ENCODE measurements around the gene NEUROG3. TPM values are rescaled to one million over a fixed set of nuclear protein-coding genes. Genes with fewer than 3 reads are reported as not detected.

Gene NEUROG3, protein sequence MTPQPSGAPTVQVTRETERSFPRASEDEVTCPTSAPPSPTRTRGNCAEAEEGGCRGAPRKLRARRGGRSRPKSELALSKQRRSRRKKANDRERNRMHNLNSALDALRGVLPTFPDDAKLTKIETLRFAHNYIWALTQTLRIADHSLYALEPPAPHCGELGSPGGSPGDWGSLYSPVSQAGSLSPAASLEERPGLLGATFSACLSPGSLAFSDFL
- not detected for polyA plus RNA-seq (2013, experiment 1 of 2)
- not detected for polyA plus RNA-seq (2013, experiment 2 of 2)

GRCh38 chr10:69573056-69573806, at the start of gene NEUROG3:
NEUROG3 (minus strand) TSS chr10:69573422; CDS start chr10:69573043, 379 bp downstream.
- under 1% methylated on average over 53 of the region's 53 CpGs for WGBS
- peaks cover 52% of the 10 kb centered on the region for H3K4me1 ChIP-seq (ENCODE audit: insufficient read depth, low read length)
- no peaks in the 10 kb centered on the region for H3K36me3 ChIP-seq (ENCODE audit: insufficient read depth, low read length)
- H3K9me3 ChIP-seq (ENCODE audit: insufficient read depth, low read depth, low read length) = no peaks in the 10 kb centered on the region
- H3K27ac ChIP-seq (ENCODE audit: low read depth, low read length) = no peak within 1 kb of the TSS
- H3K27me3 ChIP-seq (ENCODE audit: insufficient read depth, low read length) = peaks cover 100% of the 10 kb centered on the region
- no peak within 1 kb of the TSS for H3K9ac ChIP-seq (ENCODE audit: low read depth, low read length)
- peak within 1 kb of the TSS; percentile 51 for H3K4me3 ChIP-seq (ENCODE audit: low read length)

DNA sequence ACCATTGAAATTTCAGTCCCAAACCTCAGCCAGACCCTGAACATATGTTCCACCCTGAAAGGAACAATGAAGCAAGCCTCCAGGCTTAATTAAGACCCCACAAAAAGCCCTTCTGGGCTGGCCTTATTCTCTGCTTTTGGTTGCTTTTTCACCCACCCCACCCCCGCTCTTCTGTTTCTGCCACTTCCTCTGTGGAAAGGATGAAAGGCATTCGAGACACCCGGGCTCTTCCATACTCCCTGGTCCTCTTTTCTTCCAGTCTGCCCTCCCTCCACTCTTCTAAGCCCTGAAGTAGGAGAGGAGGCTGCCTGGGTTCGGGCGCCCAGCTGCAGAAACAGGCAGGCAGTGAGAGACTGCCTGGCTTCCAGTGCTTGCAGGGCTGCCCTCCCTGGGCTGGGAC, 47.4 kb upstream of the NEUROG3 start:
- WGBS = 57% methylated on average over 5 of the region's 5 CpGs

GRCh38 chr10:69619626-69620025, 46.4 kb upstream of the NEUROG3 start:
- Histone ChIP-seq H3K9ac (ENCODE audit: low read depth, low read length) (no peak overlapping the region), H3K36me3 (ENCODE audit: insufficient read depth, low read length) (no peaks in the 10 kb centered on the region), H3K27me3 (ENCODE audit: insufficient read depth, low read length) (no peaks in the 10 kb centered on the region), H3K9me3 (ENCODE audit: insufficient read depth, low read depth, low read length) (peaks cover 18% of the 10 kb centered on the region; the same call in 1 of the 2 replicates), H3K4me1 (ENCODE audit: insufficient read depth, low read length) (no peaks in the 10 kb centered on the region), H3K27ac (ENCODE audit: low read depth, low read length) (no peak overlapping the region), H3K4me3 (ENCODE audit: low read length) (no peak overlapping the region)
- WGBS = 89% methylated on average over 7 of the region's 7 CpGs

More for the DNA sequence above, 47.4 kb upstream of the NEUROG3 start:
- Histone ChIP-seq H3K27me3 (ENCODE audit: insufficient read depth, low read length) (no peaks in the 10 kb centered on the region), H3K4me1 (ENCODE audit: insufficient read depth, low read length) (no peaks in the 10 kb centered on the region), H3K9me3 (ENCODE audit: insufficient read depth, low read depth, low read length) (peaks cover 17% of the 10 kb centered on the region; the same call in 1 of the 2 replicates), H3K27ac (ENCODE audit: low read depth, low read length) (no peak overlapping the region), H3K4me3 (ENCODE audit: low read length) (no peak overlapping the region), H3K9ac (ENCODE audit: low read depth, low read length) (no peak overlapping the region), H3K36me3 (ENCODE audit: insufficient read depth, low read length) (no peaks in the 10 kb centered on the region)

DNA sequence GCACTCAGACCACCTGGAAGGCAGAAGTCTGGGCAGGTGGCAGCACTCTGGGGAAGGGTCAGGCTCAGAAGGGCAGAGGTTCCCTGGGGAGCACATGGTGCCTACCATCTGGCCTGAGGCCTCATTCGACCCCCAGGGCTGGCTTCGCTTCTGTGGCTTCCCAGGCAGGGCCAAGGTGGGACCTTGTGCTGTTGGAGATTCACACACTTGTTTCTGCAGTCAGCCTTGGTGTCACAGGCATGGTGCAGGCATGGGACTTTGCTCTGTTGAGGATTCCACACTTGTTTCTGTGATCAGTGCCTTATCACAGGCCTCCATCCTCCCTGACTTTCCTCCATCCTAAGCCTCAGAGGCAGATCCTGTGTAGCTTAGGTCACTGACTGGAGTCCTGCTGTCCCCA, 45.5 kb upstream of the NEUROG3 start:
- H3K27ac ChIP-seq (ENCODE audit: low read depth, low read length) = no peak overlapping the region
- H3K36me3 ChIP-seq (ENCODE audit: insufficient read depth, low read length) = no peaks in the 10 kb centered on the region
- H3K27me3 ChIP-seq (ENCODE audit: insufficient read depth, low read length) = no peaks in the 10 kb centered on the region
- H3K9me3 ChIP-seq (ENCODE audit: insufficient read depth, low read depth, low read length) = peaks cover 15% of the 10 kb centered on the region; the same call in 1 of the 2 replicates
- no peaks in the 10 kb centered on the region for H3K4me1 ChIP-seq (ENCODE audit: insufficient read depth, low read length)
- H3K9ac ChIP-seq (ENCODE audit: low read depth, low read length) = no peak overlapping the region
- H3K4me3 ChIP-seq (ENCODE audit: low read length) = no peak overlapping the region
- 90% methylated on average over 2 of the region's 2 CpGs for WGBS

GRCh38 chr10:69616358-69616757, 43.1 kb upstream of the NEUROG3 start:
- 82% methylated on average over 4 of the region's 4 CpGs for WGBS
- 0 out of 2 replicates have a peak, but pooled peaks cover 9% of the 10 kb centered on the region for H3K9me3 ChIP-seq (ENCODE audit: insufficient read depth, low read depth, low read length)
- H3K4me3 ChIP-seq (ENCODE audit: low read length) = no peak overlapping the region
- H3K27ac ChIP-seq (ENCODE audit: low read depth, low read length) = no peak overlapping the region
- no peak overlapping the region for H3K9ac ChIP-seq (ENCODE audit: low read depth, low read length)
- H3K4me1 ChIP-seq (ENCODE audit: insufficient read depth, low read length) = no peaks in the 10 kb centered on the region
- no peaks in the 10 kb centered on the region for H3K36me3 ChIP-seq (ENCODE audit: insufficient read depth, low read length)
- no peaks in the 10 kb centered on the region for H3K27me3 ChIP-seq (ENCODE audit: insufficient read depth, low read length)

GRCh38 chr10:69614130-69614529, 40.9 kb upstream of the NEUROG3 start:
- H3K4me3 ChIP-seq (ENCODE audit: low read length) = no peak overlapping the region
- H3K9ac ChIP-seq (ENCODE audit: low read depth, low read length) = no peak overlapping the region
- no peak overlapping the region for H3K27ac ChIP-seq (ENCODE audit: low read depth, low read length)
- H3K27me3 ChIP-seq (ENCODE audit: insufficient read depth, low read length) = no peaks in the 10 kb centered on the region
- no peaks in the 10 kb centered on the region for H3K4me1 ChIP-seq (ENCODE audit: insufficient read depth, low read length)
- peaks cover 16% of the 10 kb centered on the region for H3K9me3 ChIP-seq (ENCODE audit: insufficient read depth, low read depth, low read length)
- 92% methylated on average over 1 of the region's 1 CpG for WGBS
- no peaks in the 10 kb centered on the region for H3K36me3 ChIP-seq (ENCODE audit: insufficient read depth, low read length)

DNA sequence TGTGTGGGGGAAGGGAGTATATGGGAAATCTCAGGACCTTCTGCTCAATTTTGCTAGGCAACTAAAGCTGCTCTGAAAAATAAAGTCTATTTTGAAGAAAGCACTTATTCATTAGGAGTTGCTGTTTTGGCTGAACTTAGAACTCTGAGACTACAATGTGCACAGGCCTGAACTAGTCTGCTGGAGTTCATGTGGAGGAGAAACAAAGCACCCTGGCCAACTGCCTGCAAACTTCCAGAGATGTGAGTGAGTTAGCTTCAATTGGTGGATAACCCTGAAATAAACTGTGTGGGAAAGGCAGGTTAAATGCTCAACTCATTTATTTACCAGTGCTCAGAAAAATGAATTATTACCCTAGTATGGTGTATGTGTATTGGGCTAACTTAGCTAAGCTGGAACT, 39.5 kb upstream of the NEUROG3 start:
- Histone ChIP-seq H3K4me3 (ENCODE audit: low read length) (no peak overlapping the region), H3K4me1 (ENCODE audit: insufficient read depth, low read length) (no peaks in the 10 kb centered on the region), H3K36me3 (ENCODE audit: insufficient read depth, low read length) (no peaks in the 10 kb centered on the region), H3K27ac (ENCODE audit: low read depth, low read length) (no peak overlapping the region), H3K9ac (ENCODE audit: low read depth, low read length) (no peak overlapping the region), H3K27me3 (ENCODE audit: insufficient read depth, low read length) (no peaks in the 10 kb centered on the region), H3K9me3 (ENCODE audit: insufficient read depth, low read depth, low read length) (peaks cover 26% of the 10 kb centered on the region)

DNA sequence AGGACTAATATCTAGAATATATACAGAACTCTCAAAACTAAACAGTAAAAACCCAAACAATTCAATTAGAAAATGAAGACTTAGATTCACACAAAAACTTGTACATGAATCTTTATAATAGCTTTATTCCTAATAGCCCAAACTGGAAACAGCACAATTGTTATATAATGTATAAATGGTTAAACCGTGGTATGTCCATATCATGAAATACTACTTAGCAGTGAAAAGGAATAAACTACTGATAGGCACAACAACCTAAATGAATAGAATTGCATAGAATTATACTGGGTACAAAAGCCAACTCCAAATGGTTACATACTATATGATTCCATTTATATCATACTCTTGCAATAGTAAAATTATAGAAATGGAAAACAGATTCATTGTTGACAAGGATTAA, 35.9 kb upstream of the NEUROG3 start:
- H3K36me3 ChIP-seq (ENCODE audit: insufficient read depth, low read length) = no peaks in the 10 kb centered on the region
- H3K4me3 ChIP-seq (ENCODE audit: low read length) = no peak overlapping the region
- no peak overlapping the region for H3K27ac ChIP-seq (ENCODE audit: low read depth, low read length)
- H3K4me1 ChIP-seq (ENCODE audit: insufficient read depth, low read length) = no peaks in the 10 kb centered on the region
- no peak overlapping the region for H3K9ac ChIP-seq (ENCODE audit: low read depth, low read length)
- WGBS = no CpG with 5 or more reads among the region's 1 CpG
- peaks cover 21% of the 10 kb centered on the region for H3K9me3 ChIP-seq (ENCODE audit: insufficient read depth, low read depth, low read length)
- no peaks in the 10 kb centered on the region for H3K27me3 ChIP-seq (ENCODE audit: insufficient read depth, low read length)

DNA sequence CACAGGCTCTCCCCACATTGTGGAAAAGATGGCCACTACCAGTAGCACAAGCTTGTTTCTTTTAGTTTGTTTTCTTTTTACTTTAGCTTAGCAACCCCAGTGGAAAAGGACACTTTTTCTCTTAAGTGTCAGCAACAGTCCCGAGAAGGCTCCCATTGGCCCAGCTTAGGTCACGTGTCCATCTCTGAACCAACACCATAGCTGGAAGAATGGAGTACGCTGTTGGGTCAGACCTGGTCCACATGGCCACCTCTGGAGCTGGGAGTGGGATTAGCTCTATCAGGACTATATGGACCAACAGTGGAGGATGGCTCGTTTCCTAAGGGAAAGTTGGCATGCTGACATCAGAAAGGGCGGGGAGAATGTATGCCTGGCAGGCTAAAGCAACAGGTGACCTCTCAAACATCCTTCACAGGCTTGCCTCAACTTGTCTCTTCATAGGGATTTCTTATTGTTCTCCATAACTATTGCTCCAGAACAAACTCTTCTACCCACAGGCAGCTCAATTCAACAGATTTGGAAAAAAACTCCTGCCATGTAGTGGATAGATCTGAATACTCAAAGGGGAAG, 27.6 kb upstream of the NEUROG3 start:
- Histone ChIP-seq H3K36me3 (ENCODE audit: insufficient read depth, low read length) (no peaks in the 10 kb centered on the region), H3K27me3 (ENCODE audit: insufficient read depth, low read length) (no peaks in the 10 kb centered on the region), H3K27ac (ENCODE audit: low read depth, low read length) (no peak overlapping the region), H3K4me3 (ENCODE audit: low read length) (no peak overlapping the region), H3K4me1 (ENCODE audit: insufficient read depth, low read length) (no peaks in the 10 kb centered on the region), H3K9me3 (ENCODE audit: insufficient read depth, low read depth, low read length) (no peaks in the 10 kb centered on the region), H3K9ac (ENCODE audit: low read depth, low read length) (no peak overlapping the region)
- WGBS = 89% methylated on average over 5 of the region's 5 CpGs

- 52% methylated on average over 3 of the region's 3 CpGs for WGBS
- Histone ChIP-seq H3K27me3 (ENCODE audit: insufficient read depth, low read length) (peaks cover 34% of the 10 kb centered on the region), H3K27ac (ENCODE audit: low read depth, low read length) (no peak overlapping the region), H3K9ac (ENCODE audit: low read depth, low read length) (no peak overlapping the region), H3K4me1 (ENCODE audit: insufficient read depth, low read length) (no peaks in the 10 kb centered on the region), H3K36me3 (ENCODE audit: insufficient read depth, low read length) (no peaks in the 10 kb centered on the region), H3K9me3 (ENCODE audit: insufficient read depth, low read depth, low read length) (0 out of 2 replicates have a peak, but pooled peaks cover 3% of the 10 kb centered on the region), H3K4me3 (ENCODE audit: low read length) (no peak overlapping the region)
These were observed 15.1 kb upstream of the NEUROG3 start for GRCh38 chr10:69588358-69588757.

- H3K27me3 ChIP-seq (ENCODE audit: insufficient read depth, low read length) = peaks cover 70% of the 10 kb centered on the region
- H3K9ac ChIP-seq (ENCODE audit: low read depth, low read length) = no peak overlapping the region
- H3K27ac ChIP-seq (ENCODE audit: low read depth, low read length) = no peak overlapping the region
- 88% methylated on average over 3 of the region's 3 CpGs for WGBS
- H3K36me3 ChIP-seq (ENCODE audit: insufficient read depth, low read length) = no peaks in the 10 kb centered on the region
- H3K9me3 ChIP-seq (ENCODE audit: insufficient read depth, low read depth, low read length) = peaks cover 7% of the 10 kb centered on the region; the same call in 1 of the 2 replicates
- no peak overlapping the region for H3K4me3 ChIP-seq (ENCODE audit: low read length)
- no peaks in the 10 kb centered on the region for H3K4me1 ChIP-seq (ENCODE audit: insufficient read depth, low read length)
These were observed 11.4 kb upstream of the NEUROG3 start for GRCh38 chr10:69584624-69585023.
